GM21737 (cell line): Measurements from ENCODE around the gene XYLT2.
A peak's percentile ranks its signal among the peaks of the same experiment; 100 is the strongest.
"Not testable (repeated sequence)": the region's sequence is repeated elsewhere in the genome, so short reads cannot be mapped to it uniquely, and the experiment has no call there.

Experiments used
- ATAC-seq: cut with Tn5 transposase; IDR thresholded peaks from one replicate; pipeline ENCODE4 v1.9.1; 2021; ENCODE audit warnings: mild to moderate bottlenecking, moderate library complexity; ENCODE audit not compliant: unreplicated experiment

XYLT2 gene

GRCh38 chr17:50388728-50389127, 42.8 kb downstream of the XYLT2 start:
- no peak for ATAC-seq

GRCh38 chr17:50389534-50389933, 43.6 kb downstream of the XYLT2 start:
- ATAC-seq = no peak

- no peak for ATAC-seq
Measured at GRCh38 chr17:50392621-50393020, 46.7 kb downstream of the XYLT2 start.

- ATAC-seq = no peak
Measured at GRCh38 chr17:50393700-50394099, 47.8 kb downstream of the XYLT2 start.

GRCh38 chr17:50394711-50395110, 48.8 kb downstream of the XYLT2 start:
- ATAC-seq = no peak

GRCh38 chr17:50396261-50397110, 50.6 kb downstream of the XYLT2 start:
- no peak for ATAC-seq

- peak; percentile 91 for ATAC-seq
Measured at GRCh38 chr17:50397111-50397918, 51.4 kb downstream of the XYLT2 start, which contains the start of gene LRRC59. Gene LRRC59 (minus strand): TSS chr17:50397523. CDS start chr17:50397317, 206 bp downstream.

GRCh38 chr17:50397919-50398285, 52.0 kb downstream of the XYLT2 start:
- no peak for ATAC-seq

GRCh38 chr17:50398672-50399071, 52.7 kb downstream of the XYLT2 start:
- not testable (repeated sequence) for ATAC-seq

GRCh38 chr17:50399591-50399990, 53.7 kb downstream of the XYLT2 start:
- not testable (repeated sequence) for ATAC-seq

GRCh38 chr17:50405351-50405750, 59.4 kb downstream of the XYLT2 start:
- not testable (repeated sequence) for ATAC-seq

- ATAC-seq = no peak
Measured at GRCh38 chr17:50406578-50406977, 60.7 kb downstream of the XYLT2 start.

GRCh38 chr17:50407921-50408320, 62.0 kb downstream of the XYLT2 start:
- ATAC-seq = no peak
